ENCODE data around the gene DPPA5.
"Not testable (repeated sequence)": the region's sequence is repeated elsewhere in the genome, so short reads cannot be mapped to it uniquely, and the experiment has no call there.

Gene DPPA5

GRCh38 chr6:73309785-73310502 lies 44.1 kb downstream of the DPPA5 start:
- Histone ChIP-seq H3K27me3 (ENCODE audit: insufficient read depth, low read length) (no peaks in the 10 kb centered on the region), H3K4me1 (ENCODE audit: insufficient read depth, low read length) (no peaks in the 10 kb centered on the region), H3K4me3 (ENCODE audit: low read length) (no peak overlapping the region), H3K9me3 (ENCODE audit: low read length) (peaks cover 5% of the 10 kb centered on the region), H2AFZ (ENCODE audit: low read depth, low read length) (no peak overlapping the region), H3K36me3 (ENCODE audit: insufficient read depth, low read length) (no peaks in the 10 kb centered on the region)

- Histone ChIP-seq H3K36me3 (ENCODE audit: insufficient read depth, low read length) (no peaks in the 10 kb centered on the region), H3K27me3 (ENCODE audit: insufficient read depth, low read length) (no peaks in the 10 kb centered on the region), H2AFZ (ENCODE audit: low read depth, low read length) (no peak overlapping the region), H3K4me1 (ENCODE audit: insufficient read depth, low read length) (no peaks in the 10 kb centered on the region), H3K4me3 (ENCODE audit: low read length) (no peak overlapping the region), H3K9me3 (ENCODE audit: low read length) (peaks cover 5% of the 10 kb centered on the region)
Measured at GRCh38 chr6:73309535-73309784, 44.6 kb downstream of the DPPA5 start.

GRCh38 chr6:73308712-73309534 lies 45.2 kb downstream of the DPPA5 start:
- Histone ChIP-seq H3K36me3 (ENCODE audit: insufficient read depth, low read length) (no peaks in the 10 kb centered on the region), H3K4me1 (ENCODE audit: insufficient read depth, low read length) (no peaks in the 10 kb centered on the region), H3K9me3 (ENCODE audit: low read length) (peaks cover 5% of the 10 kb centered on the region), H3K27me3 (ENCODE audit: insufficient read depth, low read length) (no peaks in the 10 kb centered on the region), H3K4me3 (ENCODE audit: low read length) (no peak overlapping the region), H2AFZ (ENCODE audit: low read depth, low read length) (no peak overlapping the region)

- H3K27me3 ChIP-seq (ENCODE audit: insufficient read depth, low read length); H3K4me3 ChIP-seq (ENCODE audit: low read length); H2AFZ ChIP-seq (ENCODE audit: low read depth, low read length); H3K9me3 ChIP-seq (ENCODE audit: low read length); H3K4me1 ChIP-seq (ENCODE audit: insufficient read depth, low read length); H3K36me3 ChIP-seq (ENCODE audit: insufficient read depth, low read length): not testable (repeated sequence)
Measured at GRCh38 chr6:73303773-73304172, 50.3 kb downstream of the DPPA5 start.

Data from neuron (in vitro differentiated cells).